Activated CD4-positive, alpha-beta T cell treated with anti-CD3 and anti-CD28 coated beads, Interleukin-2, amount 10 ng/mL, durations not matched to agents 7 days and 5 days (primary cell): Measurements from ENCODE around the gene WNT3A. TPM values are rescaled to one million over a fixed set of nuclear protein-coding genes. Genes with fewer than 3 reads are reported as not detected.
A peak's percentile ranks its signal among the peaks of the same experiment; 100 is the strongest.

Experiments
- CTCF ChIA-PET: fragments of 350-600 bp; sonication (Branson Sonifier 250); formaldehyde crosslinking; loops from one replicate; lab custom pipeline; 2021; ENCODE audit warnings: antibody characterized with exemption; lab: Charles Lee
- POLR2A ChIA-PET: fragments of 350-600 bp; sonication (Branson Sonifier 250); formaldehyde crosslinking; loops from one replicate; lab custom pipeline; 2021; ENCODE audit warnings: antibody characterized with exemption; lab: Charles Lee
- DNase-seq: peaks from one replicate; pipeline ENCODE4 v3.0.0-alpha.2; 2020
- H3K27ac Mint-ChIP-seq: one replicate; pipeline ENCODE4 v1.8.0; 2021; ENCODE audit warnings: mild to moderate bottlenecking, moderate library complexity, mixed read lengths
- H3K27me3 Mint-ChIP-seq: one replicate; pipeline ENCODE4 v1.8.0; 2021; ENCODE audit warnings: mixed read lengths
- H3K36me3 Mint-ChIP-seq: one replicate; pipeline ENCODE4 v1.8.0; 2021; ENCODE audit warnings: low read depth, mixed read lengths
- H3K4me1 Mint-ChIP-seq: one replicate; pipeline ENCODE4 v1.8.0; 2021; ENCODE audit warnings: mixed read lengths
- H3K4me3 Mint-ChIP-seq: one replicate; pipeline ENCODE4 v1.8.0; 2021; ENCODE audit warnings: mild to moderate bottlenecking, moderate library complexity, mixed read lengths
- H3K9me3 Mint-ChIP-seq: one replicate; pipeline ENCODE4 v1.8.0; 2021; ENCODE audit warnings: mixed read lengths
- microRNA-seq: library from miRNA; unstranded; fragments of <30 nt; microRNA quantifications from one replicate; pipeline ENCODE4 v1.2.0, GENCODE V29; 2021; ENCODE audit warnings: borderline microRNAs expressed, borderline replicate concordance
- total RNA-seq, 2 experiments: library from RNA; stranded (reverse); gene quantifications; one replicate each; pipeline ENCODE4 v1.2.3, GENCODE V29; 2021

Gene WNT3A
- total RNA-seq, 2 experiments from 2014 or later: not detected

- ChIA-PET CTCF (interaction anchor here (0.7 to 1.5 kb wide), 3 partner anchors 32 to 60 kb away, joined by 5 read pairs; partner anchors contain the start of gene IBA57), POLR2A (no interaction called here)
- no peak for DNase-seq
- no peak overlapping the region for H3K4me3 Mint-ChIP-seq
- peaks cover 9% of the 10 kb centered on the region for H3K36me3 Mint-ChIP-seq
- H3K9me3 Mint-ChIP-seq: no peaks in the 10 kb centered on the region
- no peaks in the 10 kb centered on the region for H3K27me3 Mint-ChIP-seq
- peak overlapping the region; percentile 81 for H3K27ac Mint-ChIP-seq
- peaks cover 47% of the 10 kb centered on the region for H3K4me1 Mint-ChIP-seq
Observed at GRCh38 chr1:228105996-228106799, 99.4 kb downstream of the WNT3A start.

DNA sequence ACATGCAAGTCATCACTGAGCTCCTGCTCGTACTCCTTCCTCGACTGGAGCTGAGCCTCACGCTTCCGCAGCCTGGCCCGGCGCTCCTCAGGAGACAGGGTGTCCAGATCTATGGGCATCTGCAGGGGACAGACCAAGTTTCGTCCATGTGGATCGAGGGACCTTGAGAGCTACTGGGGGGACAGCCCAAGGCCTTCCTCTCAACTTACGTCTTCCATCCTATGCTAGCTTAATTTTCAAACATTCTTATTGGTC, 99.9 kb downstream of the WNT3A start:
- DNase-seq: no peak
- ChIA-PET CTCF (interaction anchor here (0.7 to 1.5 kb wide), 3 partner anchors 31 to 60 kb away, joined by 5 read pairs; partner anchors contain the start of gene IBA57), POLR2A (no interaction called here)
- peak overlapping the region; percentile 81 for H3K27ac Mint-ChIP-seq
- peak overlapping the region; percentile 27 for H3K4me3 Mint-ChIP-seq
- H3K27me3 Mint-ChIP-seq: no peaks in the 10 kb centered on the region
- H3K36me3 Mint-ChIP-seq: peaks cover 9% of the 10 kb centered on the region
- no peaks in the 10 kb centered on the region for H3K9me3 Mint-ChIP-seq
- H3K4me1 Mint-ChIP-seq: peaks cover 41% of the 10 kb centered on the region

GRCh38 chr1:228107636-228108035, 100.8 kb downstream of the WNT3A start:
- H3K36me3 Mint-ChIP-seq: peaks cover 9% of the 10 kb centered on the region
- H3K27me3 Mint-ChIP-seq: no peaks in the 10 kb centered on the region
- H3K27ac Mint-ChIP-seq: peak overlapping the region; percentile 96
- peak overlapping the region; percentile 92 for H3K4me3 Mint-ChIP-seq
- H3K4me1 Mint-ChIP-seq: peaks cover 43% of the 10 kb centered on the region
- CTCF ChIA-PET: interaction anchor here (0.5 to 1.0 kb wide), 3 partner anchors 9 to 59 kb away, joined by 3 read pairs; no protein-coding TSS in a partner anchor
- no peak for DNase-seq
- no peaks in the 10 kb centered on the region for H3K9me3 Mint-ChIP-seq
- POLR2A ChIA-PET: no interaction called here

DNA sequence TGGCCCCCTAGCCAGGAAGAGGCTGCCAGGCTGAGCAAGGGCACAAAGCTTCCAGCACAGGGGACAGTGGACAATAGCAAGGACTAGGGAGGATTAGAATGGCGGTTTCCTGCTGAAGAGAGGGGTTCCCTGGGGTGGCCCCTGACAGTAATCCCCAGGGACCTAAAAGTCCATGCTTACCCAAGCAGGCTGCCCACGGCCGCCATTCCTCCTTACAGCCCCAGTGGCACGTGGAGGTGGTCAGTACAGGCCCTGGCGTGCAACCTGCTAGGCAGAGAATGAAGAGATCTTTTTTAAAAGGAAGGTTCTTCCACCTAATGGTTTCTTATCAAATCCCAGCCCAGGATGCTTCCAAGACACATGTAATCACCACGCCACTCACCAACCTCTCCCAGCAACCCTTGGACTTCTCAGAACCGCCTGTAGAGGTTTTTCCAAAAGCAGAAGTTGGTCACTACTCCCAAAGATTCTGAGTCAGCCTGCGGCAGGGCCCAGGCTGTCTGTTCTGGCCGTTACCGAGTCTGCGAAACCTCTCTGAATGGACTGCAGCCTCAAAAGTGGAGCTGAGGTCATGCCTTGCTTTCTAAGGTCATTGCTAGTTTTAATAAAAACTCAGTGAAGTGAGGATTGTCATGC, 101.4 kb downstream of the WNT3A start:
- H3K4me3 Mint-ChIP-seq: peak overlapping the region; percentile 92
- peaks cover 43% of the 10 kb centered on the region for H3K4me1 Mint-ChIP-seq
- peaks cover 9% of the 10 kb centered on the region for H3K36me3 Mint-ChIP-seq

GRCh38 chr1:228108742-228109072, 101.9 kb downstream of the WNT3A start:
- ChIA-PET CTCF (interaction anchor here (1.3 kb wide), 1 partner anchor 57 kb away, joined by 3 read pairs; the partner anchor contains the start of gene IBA57), POLR2A (no interaction called here)
- peak overlapping the region; percentile 96 for H3K27ac Mint-ChIP-seq

More for the DNA sequence above, 101.4 kb downstream of the WNT3A start:
- ChIA-PET POLR2A (no interaction called here), CTCF (interaction anchor here (0.5 to 1.0 kb wide), 2 partner anchors 30 to 58 kb away, joined by 3 read pairs; no protein-coding TSS in a partner anchor)
- H3K27ac Mint-ChIP-seq: peak overlapping the region; percentile 96
- H3K27me3 Mint-ChIP-seq: no peaks in the 10 kb centered on the region
- no peak for DNase-seq
- H3K9me3 Mint-ChIP-seq: no peaks in the 10 kb centered on the region

DNA sequence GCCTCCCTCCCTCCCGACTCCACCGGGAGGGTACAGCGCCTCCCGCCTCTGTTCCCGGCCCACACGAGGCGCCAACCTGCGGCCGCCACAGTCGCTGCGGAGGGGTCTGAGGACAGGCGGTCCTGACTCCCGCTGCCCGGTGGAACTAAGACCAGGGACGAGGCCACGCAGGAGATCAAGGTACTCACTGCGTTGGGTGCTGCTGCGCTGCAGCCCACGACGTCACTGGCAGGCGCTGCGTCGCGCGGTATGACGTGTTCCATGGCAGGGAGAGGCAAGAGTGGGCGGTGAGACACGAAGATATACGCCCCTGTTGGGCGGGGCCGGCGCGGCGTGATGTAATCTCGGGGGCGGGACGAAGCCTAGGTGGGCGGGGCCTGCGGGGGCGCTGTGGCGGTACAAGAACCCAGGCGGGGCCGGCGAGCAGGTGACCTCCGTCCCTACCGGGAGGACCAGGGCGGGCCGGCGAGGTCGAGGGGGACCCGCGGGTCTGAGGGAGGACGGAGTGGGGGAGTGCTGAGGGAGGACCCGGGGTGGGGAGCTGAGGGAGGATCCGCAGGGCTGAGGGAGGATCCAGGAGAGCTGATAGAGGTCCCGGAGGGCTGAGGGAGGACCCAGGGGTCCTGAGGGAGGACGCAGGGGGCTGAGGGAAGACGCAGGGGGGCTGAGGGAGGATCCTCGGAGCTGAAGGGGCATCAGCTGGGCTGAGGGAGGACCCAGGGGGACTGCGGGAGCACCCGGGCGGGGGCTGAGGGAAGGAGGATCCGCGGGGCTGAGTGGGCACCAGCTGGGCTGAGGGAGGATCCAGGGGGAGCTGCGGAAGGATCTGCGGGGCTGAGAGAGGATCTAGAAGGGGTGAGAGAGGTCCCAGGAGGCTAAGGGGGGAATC, 102.5 kb downstream of the WNT3A start, which contains the start of gene MRPL55:
Gene MRPL55, minus strand, starts transcription at position 227 of the 889 bp plus-strand sequence. CDS start 1,039 bp downstream, outside the sequence.
- H3K9me3 Mint-ChIP-seq: no peaks in the 10 kb centered on the region
- POLR2A ChIA-PET: no interaction called here

More at GRCh38 chr1:228108742-228109072, 101.9 kb downstream of the WNT3A start:
- DNase-seq: no peak
- Mint-ChIP-seq H3K4me1 (peaks cover 38% of the 10 kb centered on the region), H3K27me3 (no peaks in the 10 kb centered on the region), H3K9me3 (no peaks in the 10 kb centered on the region), H3K36me3 (peaks cover 6% of the 10 kb centered on the region), H3K4me3 (peak overlapping the region; percentile 92)

GRCh38 chr1:228109962-228110488, 103.2 kb downstream of the WNT3A start:
- Mint-ChIP-seq H3K36me3 (peaks cover 3% of the 10 kb centered on the region), H3K27me3 (no peaks in the 10 kb centered on the region), H3K4me1 (peaks cover 24% of the 10 kb centered on the region), H3K9me3 (no peaks in the 10 kb centered on the region), H3K27ac (peak overlapping the region; percentile 96), H3K4me3 (peak overlapping the region; percentile 92)
- ChIA-PET POLR2A (no interaction called here), CTCF (interaction anchor here (1.1 to 1.5 kb wide), 6 partner anchors 9 to 56 kb away, joined by 3 to 7 read pairs (median 3); partner anchors contain the start of genes ARF1 and IBA57)
- no peak for DNase-seq

More for the DNA sequence above, 102.5 kb downstream of the WNT3A start, which contains the start of gene MRPL55:
- peak within 1 kb of the TSS; percentile 96 for H3K27ac Mint-ChIP-seq
- peak; percentile 97 for DNase-seq
- H3K4me1 Mint-ChIP-seq: peaks cover 31% of the 10 kb centered on the region
- CTCF ChIA-PET: interaction anchor here (0.6 to 1.5 kb wide), 6 partner anchors 9 to 410 kb away, joined by 3 to 7 read pairs (median 3); partner anchors contain the start of gene IBA57
- no peaks in the 10 kb centered on the region for H3K27me3 Mint-ChIP-seq
- H3K4me3 Mint-ChIP-seq: peak within 1 kb of the TSS; percentile 92
- H3K36me3 Mint-ChIP-seq: peaks cover 6% of the 10 kb centered on the region

GRCh38 chr1:228110556-228110955, 103.8 kb downstream of the WNT3A start:
- Mint-ChIP-seq H3K4me1 (peaks cover 24% of the 10 kb centered on the region), H3K9me3 (no peaks in the 10 kb centered on the region)

More at GRCh38 chr1:228110556-228110955, 103.8 kb downstream of the WNT3A start:
- ChIA-PET POLR2A (no interaction called here), CTCF (interaction anchor here (1.1 to 1.5 kb wide), 6 partner anchors 8 to 56 kb away, joined by 3 to 7 read pairs (median 3); partner anchors contain the start of gene ARF1)
- no peak overlapping the region for H3K4me3 Mint-ChIP-seq
- no peak for DNase-seq
- peaks cover 3% of the 10 kb centered on the region for H3K36me3 Mint-ChIP-seq
- H3K27ac Mint-ChIP-seq: no peak overlapping the region
- H3K27me3 Mint-ChIP-seq: no peaks in the 10 kb centered on the region

Small RNA genes within 50 kb of the gene (microRNA-seq; reads per million reads assigned to microRNA genes)
- gene MIR3620: 2.3 reads per million, percentile 7 among the genes with 10 or more reads in this experiment

Other genes with a start within 250 kb of the WNT3A start
- not detected for gene PRSS38, start 191.3 kb upstream of the WNT3A start, total RNA-seq
- under 1 TPM; 0.32 to 0.40 TPM for gene WNT9A, start 59.1 kb upstream of the WNT3A start, total RNA-seq
- gene ARF1, start 75.7 kb downstream of the WNT3A start, total RNA-seq: 100 to 1,000 TPM; 267 to 285 TPM
- gene C1orf35, start 96.3 kb downstream of the WNT3A start, total RNA-seq: 10 to 100 TPM; 14.4 to 24.4 TPM
- 10 to 100 TPM; 38.6 to 44.1 TPM for gene MRPL55, start 102.3 kb downstream of the WNT3A start, total RNA-seq
- 100 to 1,000 TPM; 207 to 260 TPM for gene GUK1, start 133.3 kb downstream of the WNT3A start, total RNA-seq
- under 1 TPM; 0.40 to 0.62 TPM for gene GJC2, start 142.9 kb downstream of the WNT3A start, total RNA-seq
- 1 to 10 TPM; 6.4 to 8.2 TPM for gene IBA57, start 158.8 kb downstream of the WNT3A start, total RNA-seq
- gene OBSCN, start 201.0 kb downstream of the WNT3A start, total RNA-seq: 10 to 100 TPM; 13.8 to 21.8 TPM